NCI-H1694 treated with DMSO at 0.1 percent for 48 hours (cell line): Measurements from ENCODE around the gene MACROD2.
"Not testable (repeated sequence)": the region's sequence is repeated elsewhere in the genome, so short reads cannot be mapped to it uniquely, and the experiment has no call there.

Experiments
- DNase-seq: peaks from one replicate; lab custom pipeline; 2025; lab: John Stamatoyannopoulos, UW

Gene MACROD2

DNA sequence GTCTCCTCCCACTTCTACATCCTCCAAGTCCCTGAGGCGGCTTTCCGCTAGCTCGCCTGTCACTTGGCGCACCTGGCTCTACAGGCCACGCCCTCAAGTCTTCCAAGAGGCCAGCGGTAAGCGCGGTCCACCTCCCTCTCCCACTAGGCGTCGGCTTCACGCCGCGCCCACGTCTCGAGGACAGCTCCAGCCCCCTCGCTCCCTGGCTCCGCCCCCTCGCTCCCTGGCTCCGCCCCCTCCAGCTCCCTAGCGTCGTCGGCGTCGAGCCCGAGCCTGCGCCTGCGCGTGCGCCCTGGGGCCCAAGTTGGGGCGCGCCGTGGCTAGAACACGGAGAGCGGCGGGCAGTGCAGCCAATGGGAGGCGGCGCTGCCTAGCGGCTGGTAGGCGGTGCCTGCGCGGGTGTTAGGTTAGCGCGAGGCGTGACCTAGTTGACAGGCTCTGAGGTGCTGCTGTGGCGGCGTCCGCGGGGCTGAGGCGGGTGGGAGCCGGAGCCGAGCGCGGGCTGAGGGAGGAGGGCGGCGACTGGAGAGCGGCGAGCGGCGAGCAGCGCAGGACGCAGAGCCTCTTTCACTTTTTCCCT is at the start of gene MACROD2:
MACROD2 (plus strand) TSS at position 431 of the 580 bp plus-strand sequence.
- DNase-seq: peak; percentile 77

DNA sequence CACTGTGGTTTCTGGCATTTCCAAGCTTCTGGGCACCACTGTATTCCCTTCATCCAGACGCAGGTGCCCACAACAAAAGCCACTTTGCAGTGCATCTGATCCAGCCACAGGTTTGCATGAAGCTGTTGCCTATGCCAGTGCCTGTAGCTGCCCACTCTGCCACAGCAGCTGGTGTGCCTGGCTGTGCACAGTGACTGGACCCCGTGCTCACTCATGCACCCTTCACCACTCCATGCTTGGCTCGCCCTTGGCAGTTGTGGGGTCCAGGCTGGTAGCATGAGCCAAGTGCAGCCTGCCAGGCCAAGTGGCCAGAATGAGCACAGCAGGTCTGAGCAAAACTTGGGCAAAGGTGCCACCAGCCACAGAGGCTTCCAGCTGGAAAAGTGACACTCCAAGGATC is 47.6 kb upstream of the MACROD2 start:
- DNase-seq: no peak

DNA sequence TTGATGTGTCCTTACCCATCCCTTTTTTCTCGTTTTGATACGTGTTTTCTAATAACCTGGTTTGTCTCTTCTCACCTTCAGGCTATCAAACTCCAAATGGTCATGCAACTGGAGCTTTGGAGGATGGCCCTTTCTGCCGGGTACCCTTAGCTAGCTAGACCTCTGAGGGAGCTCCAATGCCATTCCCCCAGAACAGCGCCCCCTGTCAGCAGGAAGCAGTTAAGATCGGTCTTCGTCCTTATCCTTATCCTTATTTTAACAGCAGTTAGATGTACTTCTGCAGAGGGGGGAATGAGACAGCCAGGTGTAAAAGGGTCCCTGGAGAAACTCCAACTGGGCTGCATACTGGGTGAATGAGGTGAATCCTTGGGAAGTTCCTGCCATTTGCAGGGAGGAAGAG is 42.1 kb upstream of the MACROD2 start:
- DNase-seq: no peak

GRCh38 chr20:13960119-13960518 is 35.2 kb upstream of the MACROD2 start:
- no peak for DNase-seq

GRCh38 chr20:13960525-13960924 is 34.8 kb upstream of the MACROD2 start:
- no peak for DNase-seq

GRCh38 chr20:13984211-13984610 is 11.1 kb upstream of the MACROD2 start:
- DNase-seq: no peak

DNA sequence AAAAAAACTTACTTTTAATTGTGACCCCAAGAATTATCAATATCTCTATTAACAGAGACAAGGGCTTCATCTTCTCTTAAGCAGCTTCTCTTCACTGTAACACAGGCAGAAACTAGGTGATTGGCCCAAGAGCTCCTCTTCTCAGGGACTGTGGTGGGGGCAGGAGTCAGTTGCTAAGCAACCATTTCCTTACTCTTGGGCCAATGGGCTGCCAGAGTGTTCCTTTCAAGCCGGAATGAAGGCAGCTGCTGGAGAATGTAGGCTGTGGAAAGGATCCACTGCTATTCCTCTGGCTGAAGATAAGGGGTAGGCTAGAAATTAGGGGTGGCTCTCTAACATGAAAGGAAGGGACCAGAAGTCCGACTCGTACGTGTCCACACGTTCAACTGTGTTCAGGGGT is 4.9 kb upstream of the MACROD2 start, which contains the start of gene SEL1L2:
SEL1L2 (minus strand) TSS at position 150 of the 400 bp plus-strand sequence; CDS start at position 70, 80 bp downstream.
- DNase-seq: no peak

DNA sequence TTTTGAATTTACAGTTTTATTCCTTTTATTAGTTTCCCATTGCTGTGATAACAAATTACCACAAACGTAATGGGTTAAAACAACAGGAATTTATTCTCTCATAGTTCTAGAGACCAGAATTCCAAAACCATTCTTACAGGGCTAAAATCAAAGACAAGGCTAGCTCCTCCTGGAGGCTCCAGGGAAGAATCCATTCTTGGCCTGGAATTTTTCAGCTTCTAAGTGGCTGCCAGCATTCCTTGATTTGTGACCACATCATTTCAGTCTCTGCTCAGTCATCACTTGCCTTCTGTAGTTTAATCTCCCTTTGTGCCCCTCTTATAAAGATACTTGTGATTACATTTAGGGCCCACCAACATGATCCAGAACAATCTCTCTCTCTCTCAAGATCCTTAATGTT is 4.0 kb upstream of the MACROD2 start:
- DNase-seq: no peak

DNA sequence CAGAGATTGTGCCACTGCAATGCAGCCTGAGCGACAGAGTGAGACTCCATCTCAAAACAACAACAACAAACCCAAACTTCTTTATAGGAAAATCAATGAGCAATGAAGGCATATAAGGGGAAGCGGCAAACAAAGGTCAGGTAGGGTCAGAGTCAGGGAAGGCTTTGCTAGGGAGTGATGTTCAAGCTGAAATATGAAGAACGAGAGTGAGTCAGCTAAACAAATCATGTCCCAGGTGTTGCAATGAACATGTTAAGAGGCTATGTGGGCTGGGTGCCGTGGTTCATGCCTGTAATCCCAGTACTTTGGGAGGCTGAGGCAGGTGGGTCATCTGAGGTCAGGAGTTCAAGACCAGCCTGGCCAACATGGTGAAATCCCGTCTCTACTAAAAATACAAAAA is 3.4 kb upstream of the MACROD2 start:
- DNase-seq: not testable (repeated sequence)

GRCh38 chr20:13995841-13996240 is 525 bp downstream of the MACROD2 start:
- DNase-seq: no peak

- no peak for DNase-seq
These were observed 949 bp downstream of the MACROD2 start for GRCh38 chr20:13996265-13996664.

DNA sequence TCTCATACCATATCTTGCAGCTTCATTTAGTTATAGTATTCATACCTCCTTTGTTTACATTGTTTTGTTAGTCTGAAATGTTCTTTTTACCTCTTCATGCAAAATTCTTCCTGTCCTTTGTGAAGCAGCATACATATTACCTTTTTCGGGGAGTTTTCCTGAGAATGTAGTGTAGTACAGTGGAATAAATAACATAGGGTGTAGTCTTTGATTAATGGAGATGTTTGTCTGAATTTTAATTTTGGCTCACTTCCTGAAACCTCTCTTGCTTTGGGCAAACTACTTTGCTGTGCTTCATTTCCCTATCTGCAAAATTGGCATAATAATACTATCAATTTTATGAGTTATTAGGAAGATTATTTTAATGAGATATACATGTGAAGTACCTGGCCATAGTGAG is 5.6 kb downstream of the MACROD2 start:
- no peak for DNase-seq

DNA sequence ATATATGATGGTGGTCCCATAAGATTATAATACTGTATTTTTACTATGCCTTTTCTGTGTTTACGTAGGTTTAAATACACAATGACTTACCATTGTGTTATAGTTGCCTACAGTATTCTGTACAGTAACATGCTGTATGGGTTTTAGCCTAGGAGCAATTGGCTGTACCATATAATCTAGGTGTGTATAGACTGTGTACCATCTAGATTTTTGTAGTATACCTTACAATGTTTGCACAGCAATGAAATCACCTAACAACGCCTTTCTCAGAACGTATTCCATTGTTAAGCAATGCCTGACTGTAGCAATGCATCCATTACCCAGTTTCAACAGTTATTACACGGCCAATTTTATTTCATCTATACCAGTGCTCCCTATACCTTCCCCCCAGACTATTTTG is 10.7 kb downstream of the MACROD2 start:
- no peak for DNase-seq

GRCh38 chr20:14009208-14009607 is 13.9 kb downstream of the MACROD2 start:
- no peak for DNase-seq

DNA sequence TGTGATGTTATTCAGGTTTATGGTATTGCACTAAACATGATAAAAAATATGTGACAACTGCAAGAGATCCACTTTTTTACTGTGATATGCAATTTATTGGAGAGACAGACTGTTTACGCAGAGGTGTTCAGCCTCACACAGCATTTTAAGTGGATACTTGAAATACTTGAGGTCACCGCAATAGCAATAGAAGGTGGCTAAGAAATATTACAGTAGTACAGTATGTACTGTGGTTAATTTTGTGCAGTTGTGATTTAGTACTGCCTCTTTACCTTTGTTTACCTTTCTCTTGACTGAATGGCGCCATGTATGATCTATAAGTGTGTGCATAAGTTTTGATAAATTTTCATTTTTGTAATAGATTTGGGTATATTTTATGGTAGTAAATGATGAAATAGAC is 17.4 kb downstream of the MACROD2 start:
- no peak for DNase-seq

DNA sequence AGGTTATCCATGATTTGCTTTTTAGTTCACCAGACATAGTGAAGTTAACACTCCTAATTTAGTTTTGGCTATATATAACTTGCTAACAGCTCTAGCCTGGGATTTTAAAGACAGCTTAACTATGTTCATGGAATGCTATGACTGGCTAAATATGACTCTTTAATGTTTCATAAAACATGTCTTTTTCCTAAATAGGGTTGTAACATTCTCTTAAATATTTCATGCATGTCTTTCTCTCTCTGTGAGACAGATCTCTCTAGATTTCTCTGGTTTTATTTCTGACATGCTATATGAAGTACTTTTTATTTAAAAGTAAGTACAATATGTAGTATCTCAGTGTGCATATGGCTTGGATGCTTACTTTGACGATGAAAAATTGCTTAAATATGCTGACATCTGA is 35.7 kb downstream of the MACROD2 start:
- DNase-seq: no peak

DNA sequence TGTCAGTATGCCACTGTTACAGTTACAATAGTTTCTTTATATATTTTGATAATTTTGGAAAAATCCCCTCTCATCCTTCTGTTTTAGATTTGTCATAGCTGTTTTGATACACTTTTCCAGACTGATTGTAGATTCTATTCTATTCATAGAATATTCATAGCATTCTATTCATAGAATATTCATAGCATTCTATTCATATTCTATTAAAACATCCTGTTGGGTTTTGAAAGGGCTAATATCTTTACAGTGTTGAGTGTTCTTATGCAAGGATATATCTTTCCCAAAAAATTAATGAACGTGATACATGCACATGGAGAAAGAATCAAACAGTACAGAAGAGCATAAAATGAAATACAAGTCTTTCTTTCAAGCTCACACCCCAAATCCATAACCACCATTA is 38.0 kb downstream of the MACROD2 start:
- DNase-seq: no peak

DNA sequence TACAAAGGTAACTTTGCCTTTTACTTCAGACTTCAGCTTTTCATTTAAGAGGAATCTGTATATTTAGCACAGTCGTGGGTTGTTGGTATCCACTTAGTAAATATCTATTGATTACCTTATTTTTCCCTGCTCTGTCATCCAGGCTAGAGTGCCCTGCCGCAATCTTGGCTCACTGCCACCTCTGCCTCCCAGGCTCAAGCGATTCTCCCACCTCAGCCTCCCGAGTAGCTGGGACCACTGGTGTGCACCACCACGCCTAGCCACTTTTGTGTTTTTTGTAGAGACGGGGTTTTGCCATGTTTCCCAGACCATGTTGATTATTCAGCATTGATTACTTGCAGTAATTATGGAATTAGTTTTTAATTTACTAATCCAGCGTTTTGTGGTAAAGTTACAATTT is 41.3 kb downstream of the MACROD2 start:
- no peak for DNase-seq

- DNase-seq: not testable (repeated sequence)
These were observed 49.5 kb downstream of the MACROD2 start for GRCh38 chr20:14044712-14045276.

GRCh38 chr20:14046534-14046933 is 51.2 kb downstream of the MACROD2 start:
- DNase-seq: no peak

GRCh38 chr20:14049111-14049510 is 53.8 kb downstream of the MACROD2 start:
- no peak for DNase-seq

DNA sequence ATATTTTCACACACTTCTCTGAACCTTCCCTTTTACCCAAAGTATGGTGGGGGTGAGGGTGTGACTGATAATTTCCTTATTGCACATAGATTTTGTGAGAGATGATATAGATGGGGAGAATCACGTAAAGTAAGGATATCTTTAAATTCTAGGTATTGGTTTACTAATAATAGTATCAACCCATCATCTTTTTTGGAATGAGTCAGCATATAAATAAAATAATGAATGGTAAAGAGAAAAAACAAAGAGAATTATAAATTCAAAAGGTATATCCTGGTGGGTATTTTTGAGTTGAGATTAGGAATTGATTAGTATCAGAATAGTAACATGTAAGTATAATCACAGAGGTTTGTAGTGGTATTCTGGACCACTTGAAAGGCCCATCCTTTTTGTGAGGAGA is 56.1 kb downstream of the MACROD2 start:
- DNase-seq: no peak

DNA sequence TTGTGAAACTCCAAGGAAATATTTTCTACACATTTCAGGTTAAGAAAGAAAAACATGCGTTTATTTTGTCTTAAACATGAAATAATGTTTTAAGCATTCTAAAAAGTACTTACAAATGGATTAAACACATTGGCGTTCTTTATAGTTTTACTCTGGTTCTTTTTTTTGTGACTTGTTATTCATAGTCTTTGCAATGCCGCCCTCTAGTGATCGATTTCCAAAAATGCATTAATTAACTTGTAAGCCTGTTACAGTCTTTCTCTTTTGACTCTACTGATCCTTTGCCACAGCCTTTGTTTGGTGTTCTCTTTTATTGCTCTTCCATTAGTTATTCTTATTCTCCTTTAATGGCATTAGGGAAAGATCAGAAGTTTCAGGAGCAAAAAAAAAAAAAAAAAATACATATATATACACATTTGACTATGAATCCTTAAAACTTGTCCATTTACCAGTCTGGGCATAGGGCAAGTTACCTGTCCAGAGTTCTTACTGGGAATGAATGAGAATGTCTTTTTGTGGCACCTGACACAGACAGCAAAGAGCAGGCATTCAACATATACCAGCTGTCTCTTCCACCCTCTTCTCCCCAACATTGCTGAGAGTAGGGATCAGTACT is 59.9 kb downstream of the MACROD2 start:
- DNase-seq: peak; percentile 73

- no peak for DNase-seq
These were observed 66.9 kb downstream of the MACROD2 start for GRCh38 chr20:14062171-14062570.
